ENCODE data around the gene GAL3ST2. TPM values are rescaled to one million over a fixed set of nuclear protein-coding genes. Genes with fewer than 3 reads are reported as not detected.

GAL3ST2 gene
- total RNA-seq, 2 donors from 2014 or later = 0.16 to 1.1 TPM

DNA sequence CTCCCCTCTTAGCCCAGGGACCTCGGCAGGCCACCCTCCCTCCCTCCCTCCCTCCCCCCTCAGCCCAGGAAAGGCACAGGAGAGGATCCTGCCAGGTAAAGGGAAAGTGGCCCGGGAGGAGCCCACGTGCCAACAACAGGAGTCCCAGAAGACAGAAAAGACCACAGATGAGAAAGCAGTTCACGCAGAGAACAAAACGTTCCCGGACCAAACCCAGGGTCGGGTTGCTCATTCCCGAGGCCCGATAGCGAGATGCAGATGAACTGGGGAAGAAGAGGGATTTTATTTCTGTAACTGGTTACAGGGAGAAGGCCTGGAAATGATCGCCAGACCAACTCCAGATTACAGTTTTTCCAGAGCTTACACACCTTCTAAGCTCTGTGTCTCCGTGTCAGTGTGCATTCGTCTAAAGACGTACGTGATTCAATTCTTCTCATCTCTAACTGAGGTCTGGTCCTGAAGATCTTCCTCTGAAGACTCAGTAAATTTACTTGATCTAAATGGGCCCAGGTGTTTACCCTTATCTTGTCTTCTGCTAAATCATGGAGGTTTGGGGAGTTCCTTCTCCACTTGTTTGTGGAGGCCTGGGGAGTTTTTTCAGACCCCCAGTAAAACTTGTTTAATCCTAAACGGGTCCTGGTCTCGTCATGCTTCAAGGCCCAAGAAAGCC is 31.6 kb downstream of the GAL3ST2 start:
- H3K36me3 Mint-ChIP-seq = no peaks in the 10 kb centered on the region
- H3K9me3 Mint-ChIP-seq = no peaks in the 10 kb centered on the region
- no peak for DNase-seq (ENCODE audit: low spot score in 2 of 2)
- no peak overlapping the region for H3K27ac Mint-ChIP-seq
- no peak for ATAC-seq

DNA sequence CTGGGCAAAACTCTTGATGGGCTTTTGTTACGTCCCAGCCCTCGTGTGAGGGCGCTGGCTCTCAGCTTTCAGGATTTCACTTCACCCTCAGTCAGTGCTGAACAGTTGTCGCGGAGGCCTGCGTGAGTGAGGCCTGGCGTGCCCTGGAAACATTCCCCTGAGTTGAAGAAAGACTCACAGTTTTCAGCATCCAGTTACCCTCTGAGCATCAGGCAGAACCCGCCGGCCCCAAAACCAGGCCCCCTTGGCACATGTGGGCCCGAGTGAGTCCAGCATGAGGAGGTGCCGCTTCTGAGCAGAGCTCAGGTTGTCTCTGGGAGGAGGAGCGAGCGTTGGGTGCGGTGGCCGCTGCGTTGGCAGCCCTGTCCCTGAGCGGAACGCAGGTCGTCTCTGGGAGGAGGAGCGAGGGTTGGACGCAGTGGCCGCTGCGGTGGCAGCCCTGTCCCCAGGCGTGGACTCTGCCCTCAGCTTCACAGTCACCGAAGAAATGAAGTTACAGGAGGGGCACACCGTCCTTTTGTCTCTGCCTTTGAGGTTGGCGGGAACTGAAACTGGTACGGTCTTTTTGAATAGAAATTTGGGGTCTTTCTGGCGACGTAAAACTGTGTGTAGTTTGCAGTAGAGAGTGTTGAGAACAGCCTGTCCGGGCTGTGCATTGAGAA is 32.2 kb downstream of the GAL3ST2 start, which contains the start of gene NEU4:
NEU4 (plus strand) TSS at position 473 of the 662 bp plus-strand sequence. CDS start 5,292 bp downstream, outside the sequence.
- H3K36me3 Mint-ChIP-seq = no peaks in the 10 kb centered on the region
- H3K9me3 Mint-ChIP-seq = no peaks in the 10 kb centered on the region
- no peak for DNase-seq (ENCODE audit: low spot score in 2 of 2)
- ATAC-seq = no peak
- no peak within 1 kb of the TSS for H3K27ac Mint-ChIP-seq

DNA sequence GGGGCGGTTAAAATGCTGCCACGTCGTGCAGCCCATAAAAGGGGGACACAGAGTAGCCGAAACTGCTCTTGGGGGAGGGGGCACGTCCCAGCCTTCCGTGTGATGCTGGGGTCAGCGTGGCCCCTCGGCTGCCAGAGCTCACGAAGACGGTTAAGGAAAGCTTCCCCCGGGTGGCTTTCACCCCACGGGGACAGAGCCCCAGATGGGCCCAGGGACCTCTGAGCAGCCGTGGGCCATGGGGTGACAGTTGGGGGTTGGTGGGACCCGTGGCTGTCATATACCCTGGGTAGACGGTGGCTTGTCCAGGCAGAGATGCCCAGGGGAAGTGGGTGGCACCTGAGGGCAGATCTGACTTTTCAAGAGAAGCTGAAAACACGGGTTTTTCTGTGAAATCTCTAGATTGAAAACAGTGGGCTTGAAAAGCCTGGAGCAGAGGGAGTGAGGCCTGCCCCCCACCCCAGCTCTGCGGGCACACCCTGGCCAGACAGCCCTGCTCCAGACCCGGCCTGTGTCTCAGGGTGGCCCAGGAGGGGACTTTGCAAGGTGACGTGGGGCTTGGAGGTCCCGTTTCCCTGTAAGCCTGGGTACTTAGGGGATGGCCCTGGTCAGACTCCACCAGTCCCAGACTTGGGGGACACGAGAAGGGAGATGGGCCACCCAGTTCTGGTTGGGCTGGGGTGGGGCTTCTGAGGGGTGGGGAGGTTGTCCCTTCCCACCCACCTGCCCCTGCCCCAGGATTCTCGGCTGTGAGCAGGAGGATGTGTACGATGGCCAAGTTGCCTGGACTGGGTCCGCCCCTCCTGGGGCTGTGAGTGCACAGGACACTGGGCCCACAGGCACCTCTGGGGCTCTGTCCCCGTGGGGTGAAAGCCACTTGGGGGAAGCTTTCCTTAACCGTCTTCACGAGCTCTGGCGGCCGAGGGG is 33.0 kb downstream of the GAL3ST2 start:
- H3K9me3 Mint-ChIP-seq = no peaks in the 10 kb centered on the region
- no peaks in the 10 kb centered on the region for H3K36me3 Mint-ChIP-seq
- ATAC-seq (no peak), DNase-seq (ENCODE audit: low spot score in 2 of 2) (no peak)
- H3K27ac Mint-ChIP-seq = no peak overlapping the region

DNA sequence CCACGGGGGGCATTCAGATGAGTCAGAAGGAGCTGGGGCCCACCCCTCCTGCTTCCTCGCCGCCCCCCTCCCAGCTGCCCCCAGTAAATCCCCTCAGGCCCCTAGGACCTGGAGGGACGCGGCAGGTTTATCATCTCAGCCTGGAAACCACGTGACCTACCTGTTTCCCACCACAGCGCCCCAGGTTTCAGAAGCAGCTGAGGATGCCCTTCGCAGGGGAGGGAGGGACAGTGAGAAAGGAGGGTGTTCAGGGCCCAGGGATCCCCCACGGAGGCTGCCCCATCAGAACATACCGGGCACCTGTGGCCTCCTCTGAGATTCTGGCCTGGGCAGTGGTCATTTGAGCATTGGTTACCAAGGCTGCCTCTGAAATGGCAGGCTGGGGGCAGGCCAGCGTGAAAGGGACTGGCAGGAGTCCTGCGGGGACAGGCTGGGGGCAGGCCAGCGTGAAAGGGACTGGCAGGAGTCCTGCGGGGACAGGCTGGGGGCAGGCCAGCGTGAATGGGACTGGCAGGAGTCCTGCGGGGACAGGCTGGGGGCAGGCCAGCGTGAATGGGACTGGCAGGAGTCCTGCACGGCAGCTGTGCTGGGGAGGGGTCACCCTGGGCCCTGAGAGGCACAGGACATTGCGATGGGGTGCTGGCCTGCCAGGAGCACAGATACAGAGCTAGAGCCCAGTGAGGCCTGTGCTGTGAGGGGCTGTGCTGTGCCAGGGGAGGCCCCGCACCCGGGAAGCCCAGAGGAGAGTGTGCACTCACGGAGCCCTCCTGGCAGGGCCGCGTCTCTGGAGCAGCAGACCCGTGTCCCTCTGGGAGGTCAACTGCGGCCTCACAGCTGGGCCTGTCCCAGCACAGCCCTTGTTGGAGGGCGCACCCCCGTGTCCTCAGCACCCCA is 33.9 kb downstream of the GAL3ST2 start:
- DNase-seq (ENCODE audit: low spot score in 2 of 2) (peak in 1 of 2 donors; percentile 54), ATAC-seq (no peak)
- Mint-ChIP-seq H3K36me3 (no peaks in the 10 kb centered on the region), H3K27ac (no peak overlapping the region), H3K9me3 (no peaks in the 10 kb centered on the region)

DNA sequence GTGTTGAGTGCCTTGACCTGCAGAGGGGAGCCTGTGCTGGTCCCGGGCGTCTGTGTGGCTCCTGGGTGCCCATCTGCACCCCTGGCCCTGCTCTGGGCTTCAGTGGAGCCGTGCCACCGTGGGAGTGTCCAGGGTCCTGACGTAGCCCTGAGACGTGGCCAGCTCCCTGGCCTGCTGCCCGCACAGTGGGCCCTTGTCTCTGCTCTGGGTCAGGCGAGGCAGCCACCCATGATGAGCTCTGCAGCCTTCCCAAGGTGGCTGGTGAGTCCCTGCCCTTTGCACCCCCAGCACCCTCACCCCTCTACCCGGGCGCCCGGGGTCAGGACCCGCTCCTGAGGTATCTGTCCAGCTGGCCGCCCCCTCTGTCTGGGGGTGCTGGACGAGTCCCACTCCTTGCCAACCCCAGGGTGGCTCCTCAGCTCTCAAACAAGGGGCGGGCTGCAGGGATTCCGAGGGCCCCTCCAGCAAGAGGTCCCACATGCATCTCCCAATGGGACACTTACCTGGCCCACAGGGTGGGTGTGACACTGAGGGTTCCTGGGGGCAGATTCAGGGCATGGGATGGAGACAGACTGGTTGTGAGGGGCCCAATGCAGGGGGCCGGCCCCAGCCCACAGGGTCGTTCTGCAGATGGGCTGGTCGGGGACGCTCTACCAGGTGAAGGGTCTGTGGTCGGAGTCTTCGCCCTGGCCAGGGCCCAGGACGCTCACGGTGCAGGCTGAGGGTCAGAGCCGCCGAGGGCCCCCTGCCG is 34.8 kb downstream of the GAL3ST2 start:
- ATAC-seq (no peak), DNase-seq (ENCODE audit: low spot score in 2 of 2) (peak in 1 of 2 donors; percentile 51)
- no peak overlapping the region for H3K27ac Mint-ChIP-seq

DNA sequence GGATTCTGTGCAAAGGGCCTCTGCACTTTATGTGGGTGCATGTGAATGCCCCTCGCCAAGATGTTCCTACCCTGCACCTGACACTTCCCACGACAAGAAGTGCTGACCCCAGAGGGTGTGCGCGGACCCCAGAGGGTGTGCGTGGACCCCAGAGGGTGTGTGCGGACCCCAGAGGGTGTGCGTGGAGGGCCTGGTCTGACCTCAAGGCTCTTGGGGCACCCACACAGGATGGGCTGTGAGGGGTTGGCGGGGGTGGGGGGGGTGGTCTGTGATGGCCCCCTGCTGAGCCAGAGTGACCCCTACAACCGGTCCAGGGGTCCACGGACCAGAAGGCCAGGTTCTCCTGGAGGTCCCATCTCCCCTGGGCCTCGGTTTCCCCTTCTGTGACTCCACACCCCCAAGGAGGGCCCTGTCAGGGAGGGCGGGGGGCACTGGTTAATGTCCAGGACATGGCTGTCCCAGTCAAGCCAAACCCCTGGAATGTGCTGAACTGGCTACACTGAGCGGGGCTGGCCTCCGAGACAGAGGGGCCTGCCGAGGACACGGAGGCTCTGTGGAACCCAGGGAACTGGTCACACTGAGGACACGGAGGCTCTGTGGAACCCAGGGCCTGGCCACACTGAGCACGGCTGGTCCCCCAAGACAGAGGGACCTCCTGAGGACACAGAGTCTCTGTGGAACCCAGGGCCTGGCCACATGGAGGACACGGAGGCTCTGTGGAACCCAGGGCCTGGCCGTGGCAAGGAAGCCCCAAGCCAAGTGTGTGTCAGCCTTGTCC is 35.5 kb downstream of the GAL3ST2 start:
- no peak for DNase-seq (ENCODE audit: low spot score in 2 of 2)
- no peak for ATAC-seq
- Mint-ChIP-seq H3K27ac (no peak overlapping the region), H3K36me3 (no peaks in the 10 kb centered on the region), H3K9me3 (no peaks in the 10 kb centered on the region)

More for the DNA sequence above, 34.8 kb downstream of the GAL3ST2 start:
- H3K9me3 Mint-ChIP-seq = no peaks in the 10 kb centered on the region
- no peaks in the 10 kb centered on the region for H3K36me3 Mint-ChIP-seq

DNA sequence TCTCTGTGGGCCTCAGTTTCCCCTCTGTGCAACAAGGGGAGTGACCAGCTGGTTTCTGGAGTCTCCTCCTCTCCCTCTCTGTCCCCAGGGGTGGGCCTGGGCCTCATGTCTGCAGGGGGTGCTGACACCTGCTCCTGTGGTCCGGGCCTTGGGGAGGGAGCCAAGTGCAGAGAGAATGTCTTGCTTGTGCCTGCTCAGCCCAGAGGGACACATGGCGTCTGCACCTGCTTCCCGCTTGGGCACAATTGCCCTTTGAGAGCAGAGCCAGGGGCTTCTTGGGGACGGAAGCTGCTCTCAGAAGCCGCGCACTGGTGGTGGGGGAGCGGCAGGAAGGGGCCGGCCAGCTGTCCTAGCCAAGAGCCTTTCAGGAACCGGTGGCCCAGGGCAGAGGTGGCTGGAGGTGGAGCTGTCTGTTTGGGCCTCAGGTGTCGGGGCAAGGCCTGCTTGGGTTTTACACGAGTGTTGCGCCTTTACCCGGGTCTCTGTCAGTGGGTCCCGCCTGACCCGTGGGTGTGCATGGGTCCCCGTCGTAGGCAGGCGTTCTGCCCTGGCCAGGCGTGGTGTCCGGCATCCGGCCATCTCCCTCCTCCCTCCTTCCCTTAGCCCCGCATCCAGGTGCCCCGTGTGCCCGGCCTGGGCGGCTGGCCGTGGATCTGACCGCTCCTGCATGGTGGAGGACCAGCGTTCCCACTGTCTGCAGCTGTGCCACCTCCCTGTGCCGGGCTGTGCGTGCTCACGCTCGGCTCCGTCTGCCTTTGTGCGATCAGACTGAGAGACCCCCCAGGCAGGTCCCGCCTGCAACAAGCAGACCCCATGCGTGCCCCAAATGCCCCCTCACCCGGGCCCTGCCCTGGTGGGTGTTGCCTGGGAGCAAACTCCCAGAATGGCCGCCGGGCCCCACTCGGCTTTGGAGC is 36.4 kb downstream of the GAL3ST2 start:
- Mint-ChIP-seq H3K36me3 (no peaks in the 10 kb centered on the region), H3K27ac (no peak overlapping the region), H3K9me3 (no peaks in the 10 kb centered on the region)
- DNase-seq (ENCODE audit: low spot score in 2 of 2) (peak in 1 of 2 donors; percentile 55), ATAC-seq (no peak)

DNA sequence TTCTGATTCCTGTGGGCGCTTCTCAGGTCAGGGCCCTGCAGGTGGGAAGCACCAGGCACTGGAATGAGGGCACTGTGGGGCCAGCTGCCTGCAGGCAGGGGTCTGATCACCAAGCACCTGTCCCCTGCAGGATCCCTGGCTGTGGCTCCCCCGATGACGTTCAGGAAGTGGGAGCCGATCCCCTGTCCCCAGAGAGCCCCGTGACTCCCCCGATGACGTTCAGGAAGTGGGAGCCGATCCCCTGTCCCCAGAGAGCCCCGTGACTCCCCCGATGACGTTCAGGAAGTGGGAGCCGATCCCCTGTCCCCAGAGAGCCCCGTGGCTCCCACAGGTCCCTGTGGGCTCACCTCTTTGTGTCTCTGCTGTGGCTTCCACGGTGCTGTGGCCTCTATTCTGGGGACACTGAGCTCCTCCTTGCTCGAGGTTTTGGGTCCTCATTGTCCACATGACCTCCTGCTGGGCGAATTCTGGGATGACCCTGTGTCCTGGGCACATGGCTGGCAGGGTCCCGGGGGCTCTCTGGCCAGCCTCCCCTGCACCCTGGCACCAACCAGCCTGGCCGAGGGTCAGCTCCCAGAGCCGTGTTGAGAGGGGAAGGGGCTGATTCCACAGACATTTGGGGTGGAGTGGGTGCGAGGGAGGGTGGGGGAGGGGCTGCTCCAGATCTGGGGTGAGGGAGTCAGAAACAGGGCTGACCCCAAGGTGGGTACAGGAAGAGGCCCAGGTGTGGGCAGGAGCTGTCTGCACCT is 37.2 kb downstream of the GAL3ST2 start:
- Mint-ChIP-seq H3K9me3 (no peaks in the 10 kb centered on the region), H3K36me3 (no peaks in the 10 kb centered on the region), H3K27ac (no peak overlapping the region)
- ATAC-seq (peak; percentile 38 to 92), DNase-seq (ENCODE audit: low spot score in 2 of 2) (peak in 1 of 2 donors; percentile 69)

DNA sequence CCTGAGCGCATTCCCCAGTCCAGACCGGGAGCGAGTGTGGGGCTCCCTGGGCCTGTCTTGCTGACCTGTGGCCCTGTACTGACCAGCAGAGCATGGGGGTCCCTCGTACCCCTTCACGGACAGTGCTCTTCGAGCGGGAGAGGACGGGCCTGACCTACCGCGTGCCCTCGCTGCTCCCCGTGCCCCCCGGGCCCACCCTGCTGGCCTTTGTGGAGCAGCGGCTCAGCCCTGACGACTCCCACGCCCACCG is 37.7 kb downstream of the GAL3ST2 start:
- no peak overlapping the region for H3K27ac Mint-ChIP-seq
- DNase-seq (ENCODE audit: low spot score in 2 of 2) (no peak), ATAC-seq (no peak)
- H3K36me3 Mint-ChIP-seq = no peaks in the 10 kb centered on the region
- H3K9me3 Mint-ChIP-seq = no peaks in the 10 kb centered on the region

DNA sequence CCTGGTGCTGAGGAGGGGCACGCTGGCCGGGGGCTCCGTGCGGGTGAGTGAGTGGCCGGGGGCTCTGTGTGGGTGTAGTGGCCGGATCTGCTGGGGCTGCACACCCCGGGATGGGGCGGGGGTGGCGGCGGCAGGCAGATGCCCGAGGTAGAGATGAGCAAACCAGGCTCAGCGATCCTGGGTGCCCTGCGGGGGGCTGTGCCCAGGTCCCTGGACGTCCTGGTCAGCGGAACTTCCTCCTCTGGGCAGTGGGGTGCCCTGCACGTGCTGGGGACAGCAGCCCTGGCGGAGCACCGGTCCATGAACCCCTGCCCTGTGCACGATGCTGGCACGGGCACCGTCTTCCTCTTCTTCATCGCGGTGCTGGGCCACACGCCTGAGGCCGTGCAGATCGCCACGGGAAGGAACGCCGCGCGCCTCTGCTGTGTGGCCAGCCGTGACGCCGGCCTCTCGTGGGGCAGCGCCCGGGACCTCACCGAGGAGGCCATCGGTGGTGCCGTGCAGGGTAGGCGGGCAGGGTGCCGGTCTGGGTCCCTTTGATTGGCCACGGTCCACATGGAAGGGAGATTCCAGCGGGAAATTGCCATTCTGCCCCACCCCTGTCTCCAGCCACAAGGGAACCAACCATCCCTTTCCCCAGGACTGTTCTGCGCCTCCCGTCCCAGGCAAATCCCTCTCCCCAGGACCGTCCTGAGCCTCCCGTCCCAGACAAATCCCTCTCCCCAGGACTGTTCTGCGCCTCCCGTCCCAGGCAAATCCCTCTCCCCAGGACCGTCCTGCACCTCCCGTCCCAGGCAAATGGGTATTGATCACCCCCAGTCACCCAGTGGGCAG is 38.2 kb downstream of the GAL3ST2 start:
- H3K27ac Mint-ChIP-seq = no peak overlapping the region
- no peak for DNase-seq (ENCODE audit: low spot score in 2 of 2)
- no peak for ATAC-seq
- H3K9me3 Mint-ChIP-seq = no peaks in the 10 kb centered on the region
- H3K36me3 Mint-ChIP-seq = no peaks in the 10 kb centered on the region

DNA sequence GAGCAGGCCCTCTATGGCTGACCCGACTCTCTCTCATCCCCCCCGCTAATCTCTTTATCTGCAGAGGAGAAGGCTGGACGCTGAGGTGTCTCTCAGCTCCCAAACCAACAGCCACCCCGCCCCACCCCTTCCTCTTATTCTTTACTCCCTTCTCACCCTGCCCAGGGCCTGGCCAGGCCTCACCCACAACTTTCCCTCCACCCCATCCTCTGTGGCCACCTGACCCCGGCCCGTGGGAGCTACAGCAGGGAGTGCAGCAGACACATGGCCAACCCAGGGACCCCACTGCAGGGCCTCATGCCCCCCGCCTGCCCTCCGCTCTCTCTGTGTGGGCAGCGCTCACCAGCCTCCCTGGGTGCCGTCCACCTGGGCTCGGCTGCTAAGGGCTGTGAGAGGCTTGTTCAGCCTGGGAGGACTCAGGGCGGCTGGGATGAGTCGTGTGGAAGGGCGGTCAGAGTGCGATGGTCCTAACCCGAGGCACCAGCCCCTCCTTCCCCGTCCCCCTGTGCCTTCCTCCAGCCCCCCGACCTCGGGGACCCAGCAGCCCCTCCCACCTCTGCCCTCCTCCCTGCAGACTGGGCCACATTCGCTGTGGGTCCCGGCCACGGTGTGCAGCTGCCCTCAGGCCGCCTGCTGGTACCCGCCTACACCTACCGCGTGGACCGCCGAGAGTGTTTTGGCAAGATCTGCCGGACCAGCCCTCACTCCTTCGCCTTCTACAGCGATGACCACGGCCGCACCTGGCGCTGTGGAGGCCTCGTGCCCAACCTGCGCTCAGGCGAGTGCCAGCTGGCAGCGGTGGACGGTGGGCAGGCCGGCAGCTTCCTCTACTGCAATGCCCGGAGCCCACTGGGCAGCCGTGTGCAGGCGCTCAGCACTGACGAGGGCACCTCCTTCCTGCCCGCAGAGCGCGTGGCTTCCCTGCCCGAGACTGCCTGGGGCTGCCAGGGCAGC is 39.1 kb downstream of the GAL3ST2 start:
- Mint-ChIP-seq H3K9me3 (no peaks in the 10 kb centered on the region), H3K27ac (no peak overlapping the region), H3K36me3 (no peaks in the 10 kb centered on the region)
- no peak for ATAC-seq
- DNase-seq (ENCODE audit: low spot score in 2 of 2) = no peak

DNA sequence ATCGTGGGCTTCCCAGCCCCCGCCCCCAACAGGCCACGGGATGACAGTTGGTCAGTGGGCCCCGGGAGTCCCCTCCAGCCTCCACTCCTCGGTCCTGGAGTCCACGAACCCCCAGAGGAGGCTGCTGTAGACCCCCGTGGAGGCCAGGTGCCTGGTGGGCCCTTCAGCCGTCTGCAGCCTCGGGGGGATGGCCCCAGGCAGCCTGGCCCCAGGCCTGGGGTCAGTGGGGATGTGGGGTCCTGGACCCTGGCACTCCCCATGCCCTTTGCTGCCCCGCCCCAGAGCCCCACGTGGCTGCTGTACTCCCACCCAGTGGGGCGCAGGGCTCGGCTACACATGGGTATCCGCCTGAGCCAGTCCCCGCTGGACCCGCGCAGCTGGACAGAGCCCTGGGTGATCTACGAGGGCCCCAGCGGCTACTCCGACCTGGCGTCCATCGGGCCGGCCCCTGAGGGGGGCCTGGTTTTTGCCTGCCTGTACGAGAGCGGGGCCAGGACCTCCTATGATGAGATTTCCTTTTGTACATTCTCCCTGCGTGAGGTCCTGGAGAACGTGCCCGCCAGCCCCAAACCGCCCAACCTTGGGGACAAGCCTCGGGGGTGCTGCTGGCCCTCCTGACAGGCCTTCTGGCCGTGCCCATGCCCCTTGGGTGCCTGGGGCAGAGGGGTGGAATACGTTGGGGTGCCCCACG is 40.0 kb downstream of the GAL3ST2 start:
- no peak for ATAC-seq
- no peak overlapping the region for H3K27ac Mint-ChIP-seq
- no peaks in the 10 kb centered on the region for H3K9me3 Mint-ChIP-seq
- no peak for DNase-seq (ENCODE audit: low spot score in 2 of 2)
- H3K36me3 Mint-ChIP-seq = no peaks in the 10 kb centered on the region

Data from activated naive CD4-positive, alpha-beta T cell treated with anti-CD3 and anti-CD28 coated beads, Interleukin-2, amount 50 U/mL, for 72 hours (primary cell).